Embryonic facial prominence (tissue), 1 donor: ENCODE results near the gene KCNQ1.

Experiments used
- DNase-seq: peaks from one replicate; pipeline ENCODE4 v3.0.0-alpha.2; 2016; ENCODE audit errors: extremely low spot score

Gene KCNQ1

DNA sequence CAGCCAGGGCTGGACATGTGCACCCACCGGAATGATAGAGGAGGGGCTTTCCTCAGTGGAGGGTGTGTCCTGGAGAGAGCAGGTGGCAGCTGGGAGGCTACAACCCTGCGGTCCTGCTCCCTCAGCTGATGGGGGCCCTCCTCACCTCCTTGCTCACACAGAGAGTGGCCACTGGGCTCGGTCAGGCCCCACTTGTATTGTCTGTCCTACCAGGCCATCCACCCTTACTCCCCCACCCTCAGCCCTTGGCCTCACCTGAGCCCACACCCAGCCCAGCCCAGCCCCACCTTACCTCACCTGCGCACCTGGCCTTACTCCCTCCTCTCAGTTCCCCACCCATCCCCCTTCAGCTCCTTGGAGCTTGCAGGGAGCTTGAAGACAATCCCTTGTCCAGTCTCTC is 3.6 kb upstream of the KCNQ1 start:
- no peak for DNase-seq

DNA sequence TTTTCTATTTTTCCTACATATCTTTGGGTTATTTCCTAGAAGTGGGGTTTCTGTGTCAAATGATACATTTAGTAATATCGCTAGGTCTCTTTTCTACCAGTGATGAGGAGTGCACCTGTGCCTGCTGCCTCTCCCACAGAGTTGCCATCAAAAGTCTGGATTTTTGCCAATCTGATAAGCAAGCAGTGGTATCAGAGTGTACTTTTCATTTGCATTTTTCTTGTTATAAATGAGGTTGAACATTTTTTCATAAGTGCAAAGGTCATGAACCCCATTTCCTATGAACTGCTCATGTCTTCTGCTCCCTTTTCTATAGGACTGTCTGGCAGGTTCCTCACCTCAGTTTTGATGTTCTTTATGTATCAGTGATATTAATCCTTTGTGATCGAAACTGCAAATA is 2.2 kb upstream of the KCNQ1 start:
- DNase-seq: no peak

GRCh38 chr11:2443406-2443805 is 1.4 kb upstream of the KCNQ1 start:
- no peak for DNase-seq

DNA sequence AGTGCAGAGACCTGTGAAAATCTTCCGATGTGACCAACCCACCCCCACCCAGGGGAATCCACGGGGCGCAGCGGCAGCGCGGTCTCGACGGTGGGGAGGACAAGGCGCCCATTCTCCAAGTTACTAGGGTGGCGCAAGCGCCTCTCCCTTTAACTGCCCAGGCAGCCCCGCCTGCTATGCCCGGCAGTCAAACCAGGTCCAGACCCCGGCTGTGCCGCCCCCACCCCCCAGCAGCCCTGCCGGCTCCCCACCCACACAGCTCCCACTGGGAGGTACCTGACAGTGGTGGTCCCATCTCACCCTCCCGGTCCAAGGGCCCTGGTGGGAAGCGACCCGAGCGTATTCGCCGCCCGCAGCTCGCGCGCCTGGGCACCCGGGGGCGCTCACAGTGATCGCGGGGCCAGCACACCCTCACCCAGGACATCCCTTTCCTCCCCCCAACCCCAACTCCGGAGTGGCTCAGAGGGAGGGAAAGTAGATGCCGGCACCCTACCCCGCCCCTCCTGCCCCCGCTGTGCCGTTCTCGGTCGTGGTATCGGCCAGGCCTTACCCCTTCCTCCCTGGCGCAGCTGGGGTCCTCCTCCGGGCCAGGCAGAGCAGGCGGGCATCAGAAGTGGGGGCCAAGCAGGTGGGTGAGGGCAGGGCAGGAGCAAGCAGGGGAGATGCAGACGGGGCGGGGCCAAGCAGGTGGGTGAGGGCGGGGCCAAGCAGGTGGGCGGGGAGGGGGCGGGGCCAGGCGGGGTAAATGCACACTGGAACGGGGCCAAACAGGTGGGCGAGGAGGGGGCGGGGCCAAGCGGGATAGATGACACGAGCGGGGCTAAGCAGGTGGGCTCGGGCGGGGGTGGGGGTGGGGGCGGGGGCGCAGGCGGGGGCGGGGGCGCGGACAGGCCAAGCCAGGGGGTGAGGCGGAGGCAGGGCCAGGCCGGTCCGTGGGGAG is 657 bp upstream of the KCNQ1 start, which contains the start of gene TRPM5:
Gene TRPM5, minus strand, starts transcription at position 634 of the 940 bp plus-strand sequence. CDS start 21,478 bp downstream, outside the sequence.
- DNase-seq: no peak

DNA sequence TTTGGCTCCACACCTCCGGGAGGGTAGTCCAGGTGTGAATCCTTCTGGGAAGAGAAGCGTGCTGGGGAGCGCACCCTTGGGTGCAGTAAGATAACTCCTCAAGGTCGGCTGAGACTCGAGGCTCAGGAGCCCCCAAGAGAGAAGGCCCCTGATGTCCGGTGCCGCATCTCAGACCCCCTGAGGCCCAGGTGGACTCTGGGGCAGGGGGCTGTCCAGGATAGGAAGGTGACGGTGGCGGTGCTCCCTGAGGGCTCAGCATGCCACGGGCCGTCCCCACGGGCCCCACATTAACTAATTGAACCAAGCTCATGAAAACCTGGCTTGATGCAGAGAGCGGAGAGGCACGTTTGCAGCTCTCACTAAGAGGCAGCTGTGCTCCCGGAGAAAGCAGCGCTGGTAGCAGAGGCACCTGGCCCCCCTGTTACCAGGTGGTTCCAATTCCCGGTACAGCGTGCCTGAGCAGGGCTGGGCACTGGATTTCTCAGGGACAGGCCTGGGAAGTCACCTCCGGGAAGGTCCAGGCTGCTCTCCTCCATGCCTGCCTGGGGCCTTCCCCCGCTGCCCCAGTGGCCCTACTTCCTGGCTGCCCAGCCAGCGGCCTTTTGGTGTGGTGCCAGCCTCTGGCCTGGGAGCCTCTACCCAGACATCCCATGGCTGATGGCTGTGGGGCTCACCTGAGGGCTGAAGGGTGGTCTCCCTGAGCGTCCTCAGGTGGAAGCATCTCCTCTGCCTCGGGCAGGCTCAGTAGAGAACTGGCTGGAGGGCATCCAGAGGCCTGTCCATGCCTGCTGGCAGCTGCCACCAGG is 1.1 kb downstream of the KCNQ1 start:
- DNase-seq: no peak

DNA sequence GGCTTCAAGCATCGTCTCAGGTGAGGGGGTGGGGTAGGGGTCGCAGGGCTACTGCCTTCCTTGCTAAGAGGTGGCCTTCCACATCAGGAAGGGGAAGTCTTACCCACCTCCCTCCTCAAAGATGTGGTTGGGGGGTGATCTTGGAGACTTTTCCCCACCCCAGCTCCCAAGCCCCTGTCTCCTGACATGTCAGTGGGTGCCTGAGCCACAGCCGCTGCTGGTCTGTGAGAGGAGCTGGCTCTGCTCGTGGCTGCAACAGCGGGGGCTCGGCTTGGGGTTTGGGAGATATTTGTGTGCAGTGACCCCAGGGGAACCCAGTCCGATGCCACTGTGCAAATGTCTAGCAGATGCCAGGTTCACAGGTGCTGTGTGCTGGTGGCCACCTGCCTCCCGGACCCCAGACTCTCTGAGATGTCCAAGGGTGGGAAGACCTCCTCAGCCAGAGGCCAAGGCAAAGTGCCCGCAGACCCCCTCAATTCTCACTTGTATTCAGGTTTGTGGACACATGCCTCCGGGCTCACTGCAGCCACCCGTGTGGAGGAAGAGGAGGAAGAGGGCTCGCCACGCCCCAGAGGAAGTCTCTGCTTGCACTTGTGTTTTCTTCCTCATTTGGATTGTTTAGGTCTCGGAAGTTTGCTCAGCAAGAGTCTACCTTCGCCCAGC is 1.9 kb downstream of the KCNQ1 start:
- DNase-seq: no peak

- no peak for DNase-seq
Observed at GRCh38 chr11:2447253-2447950, 2.6 kb downstream of the KCNQ1 start.

GRCh38 chr11:2447951-2448650 is 3.3 kb downstream of the KCNQ1 start:
- no peak for DNase-seq

DNA sequence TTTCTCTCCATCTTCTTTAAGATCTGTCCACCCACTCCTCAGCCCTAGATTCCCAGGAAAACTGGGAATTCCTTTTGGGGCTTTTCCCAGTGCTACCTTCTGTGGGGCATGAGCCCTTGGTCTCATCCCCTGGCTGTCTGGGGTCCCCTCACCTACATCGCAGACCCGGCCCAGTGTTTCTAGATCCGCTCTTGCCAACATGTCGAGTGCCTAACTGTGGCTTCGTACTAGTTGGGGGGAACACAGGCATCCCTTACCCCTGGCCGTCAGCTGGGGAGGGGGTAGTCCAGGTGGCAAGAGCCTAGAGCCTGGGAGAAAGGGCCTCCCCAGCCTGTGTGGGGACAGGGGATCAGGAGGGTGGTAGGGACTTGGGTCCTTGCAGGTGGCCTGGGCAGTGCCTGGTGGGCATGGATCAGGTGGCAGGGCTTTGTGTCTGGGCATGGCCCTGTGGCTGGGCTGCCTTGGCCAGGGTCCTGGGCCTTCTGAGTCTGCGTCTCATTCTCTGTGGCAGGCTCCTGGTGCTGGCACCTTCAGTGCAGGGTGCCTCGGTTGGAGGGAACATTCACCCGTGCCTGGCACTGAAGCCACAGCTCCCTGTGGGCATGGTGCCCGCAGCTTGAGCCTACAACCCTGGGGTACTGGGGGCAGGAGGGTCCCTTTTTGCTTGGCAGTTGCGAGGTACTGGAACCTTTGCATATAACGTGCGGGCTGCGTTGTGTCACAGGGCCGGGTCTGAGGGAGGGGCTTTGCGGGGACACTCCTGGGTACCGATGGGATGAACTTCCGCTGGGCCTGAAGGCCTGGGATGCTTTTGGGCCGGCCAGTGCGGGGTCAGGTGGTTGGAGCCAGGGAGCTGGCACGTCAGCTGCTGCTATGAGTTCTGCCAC is 4.1 kb downstream of the KCNQ1 start:
- DNase-seq: no peak

DNA sequence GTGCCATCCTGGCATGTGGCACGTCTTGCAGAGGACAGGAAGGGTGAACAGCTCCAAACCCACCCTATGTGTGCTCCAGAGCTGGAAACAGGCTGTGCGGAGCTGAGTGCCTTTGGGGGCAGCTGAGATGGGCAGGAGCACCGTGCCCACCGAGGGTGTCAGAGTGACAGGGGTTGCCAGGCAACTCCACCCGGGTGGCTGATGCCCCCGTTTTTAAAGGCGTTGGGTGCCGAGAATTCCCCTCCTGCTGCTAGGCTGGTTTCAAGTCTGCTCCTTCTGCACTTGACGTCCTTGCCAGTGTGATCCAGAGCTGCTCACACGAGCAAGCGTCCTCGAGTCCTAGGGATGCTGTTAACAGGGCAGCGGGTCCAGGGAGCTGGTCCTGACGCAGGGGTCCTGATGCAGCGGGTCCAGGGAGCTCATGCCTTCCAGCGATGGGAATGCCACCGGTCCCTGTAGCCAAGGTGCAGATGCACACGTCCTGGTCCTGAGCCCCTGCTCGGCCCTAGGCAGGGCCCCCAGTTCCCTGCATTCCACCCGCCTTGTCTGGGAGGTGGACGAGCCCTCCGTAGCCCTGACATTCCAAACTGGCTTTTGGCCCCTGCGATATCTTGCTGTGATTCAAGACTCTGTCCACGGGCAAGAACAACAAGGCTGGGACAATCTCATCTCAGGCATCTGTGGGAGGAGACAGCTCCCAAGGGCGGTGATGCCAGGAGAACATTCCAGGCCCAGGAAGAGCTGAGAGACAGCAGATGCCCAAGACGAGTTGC is 4.9 kb downstream of the KCNQ1 start:
- DNase-seq: no peak

DNA sequence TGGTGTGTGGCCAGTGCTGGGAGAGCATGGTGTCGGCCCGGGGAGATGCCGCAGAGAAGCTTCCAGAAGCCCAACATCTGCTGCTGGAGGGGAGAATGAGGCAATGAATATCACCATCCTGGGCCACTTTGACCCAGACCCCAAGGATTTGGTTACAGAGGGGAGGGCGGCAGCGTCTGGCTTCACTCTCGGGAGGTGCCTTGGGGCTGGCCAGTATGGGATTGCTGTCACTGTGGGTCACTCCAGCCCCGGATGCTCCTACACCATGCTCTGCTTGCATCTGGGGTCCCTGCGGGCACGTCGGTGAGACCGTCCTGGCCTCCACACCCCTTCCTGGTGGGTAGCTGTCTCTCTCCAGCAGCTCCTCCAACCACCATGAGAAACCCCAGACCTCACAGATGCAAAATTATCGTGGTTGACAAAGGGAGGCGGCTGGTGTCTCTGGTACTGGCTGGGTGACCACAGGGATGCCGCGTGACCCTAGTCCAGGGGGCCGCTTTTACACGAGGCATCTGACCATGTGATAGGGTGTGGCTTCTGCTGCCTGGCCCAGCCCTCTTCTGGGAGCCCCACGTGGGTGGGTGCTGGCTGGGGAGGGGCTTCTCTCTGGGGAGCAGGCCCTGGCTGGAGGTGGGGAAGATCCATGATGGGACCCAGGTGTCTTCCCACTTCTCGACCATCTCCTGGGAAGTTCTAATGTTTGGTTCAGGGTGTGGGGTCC is 5.7 kb downstream of the KCNQ1 start:
- no peak for DNase-seq

DNA sequence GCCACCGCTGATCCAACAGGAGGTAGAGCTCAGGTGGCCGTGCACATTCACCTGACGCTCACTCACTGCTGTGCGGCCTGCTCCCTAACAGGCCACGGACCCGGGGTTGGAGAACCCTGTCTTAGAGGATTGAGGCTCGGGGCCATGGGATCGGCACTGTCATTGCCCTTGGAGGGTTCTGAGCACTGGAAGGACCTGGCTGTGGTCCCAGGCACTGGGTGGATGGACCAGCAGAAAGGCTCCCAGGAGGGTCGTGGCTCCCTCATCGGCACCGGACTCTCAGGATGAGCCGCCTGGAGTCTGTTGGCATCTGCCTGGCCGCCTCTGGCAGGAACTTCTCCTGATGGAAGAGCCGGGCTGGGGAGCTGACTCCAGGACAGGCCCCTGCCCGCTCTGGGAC is 6.5 kb downstream of the KCNQ1 start:
- DNase-seq: no peak

DNA sequence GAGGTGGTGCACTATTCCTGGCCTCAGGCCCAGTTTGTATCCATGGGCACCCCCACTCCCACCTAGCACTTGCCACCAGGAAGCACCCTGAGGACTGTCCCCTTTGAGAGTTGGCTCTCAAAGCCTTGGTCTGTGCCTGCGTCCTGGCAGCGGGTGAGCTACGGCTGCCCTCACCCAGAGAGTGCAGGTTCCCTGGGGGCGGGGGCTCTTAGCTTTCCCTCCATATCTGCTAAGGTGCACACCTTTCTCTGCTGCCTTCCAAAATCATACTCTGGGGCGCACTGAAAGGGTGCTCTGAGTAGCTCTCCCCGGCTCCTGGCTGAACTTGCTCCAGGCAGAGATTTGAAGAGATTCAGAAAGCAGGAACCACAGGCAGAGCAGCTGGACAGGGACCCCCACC is 7.1 kb downstream of the KCNQ1 start:
- DNase-seq: no peak

GRCh38 chr11:2452321-2453012 is 7.7 kb downstream of the KCNQ1 start:
- DNase-seq: peak; percentile 75

- DNase-seq: no peak
Observed at GRCh38 chr11:2453436-2453835, 8.6 kb downstream of the KCNQ1 start.

GRCh38 chr11:2458321-2458720 is 13.5 kb downstream of the KCNQ1 start:
- no peak for DNase-seq

DNA sequence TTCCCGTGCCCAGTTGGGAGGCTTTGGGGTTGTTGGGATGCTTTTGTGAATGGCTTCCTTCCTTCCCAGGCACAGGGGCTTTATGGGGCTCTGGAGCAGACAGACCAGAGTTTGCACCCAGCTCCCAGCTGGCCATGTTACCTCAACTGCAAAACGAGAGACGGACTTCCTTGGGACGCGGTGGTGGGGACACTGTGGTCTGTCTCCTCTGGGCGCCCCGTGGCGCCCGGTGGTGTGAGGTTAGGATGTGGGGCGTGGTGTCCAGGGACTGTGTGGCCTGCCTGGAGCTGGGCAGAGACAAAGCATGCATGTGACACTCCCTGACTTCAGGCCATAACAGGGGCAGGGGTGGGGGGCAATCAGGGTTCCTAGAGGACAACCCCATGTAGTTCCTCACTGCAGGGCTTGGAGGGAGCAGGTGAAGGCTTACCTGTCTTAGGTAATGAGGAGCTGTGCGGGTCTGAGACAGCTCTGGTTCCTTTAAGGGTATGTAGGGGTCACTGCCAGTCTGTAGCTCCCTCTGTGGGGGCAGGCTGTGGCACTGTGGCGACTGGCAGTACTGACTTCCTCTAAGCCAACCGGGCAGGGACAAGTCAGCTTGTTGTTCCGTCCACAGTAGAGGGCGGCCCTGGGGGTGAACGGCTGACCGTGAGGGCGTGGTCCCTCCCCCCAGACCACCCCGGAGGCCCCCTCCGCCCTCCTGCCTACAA is 14.4 kb downstream of the KCNQ1 start:
- no peak for DNase-seq
